Measurements from ENCODE around the gene ETFDH.
"Not testable (repeated sequence)": the region's sequence is repeated elsewhere in the genome, so short reads cannot be mapped to it uniquely, and the experiment has no call there.

Gene ETFDH

DNA sequence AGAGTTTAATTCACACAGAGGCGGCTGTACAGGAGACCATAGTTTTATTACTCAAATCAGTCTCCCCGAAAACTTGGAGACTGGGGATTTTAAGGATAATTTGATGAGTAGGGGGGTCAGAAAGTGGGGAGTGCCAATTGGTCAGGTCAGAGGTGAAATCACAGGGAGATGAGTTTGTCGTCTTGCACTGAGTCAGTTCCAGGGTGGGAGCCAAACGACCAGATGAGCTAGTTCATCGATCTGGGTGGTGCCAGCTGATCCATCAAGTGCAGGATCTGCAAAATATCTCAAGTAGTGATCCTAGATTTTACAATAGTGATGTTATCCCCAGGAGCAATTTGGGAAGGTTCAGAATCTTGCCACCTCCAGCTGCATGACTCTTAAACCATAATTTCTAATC is 4.0 kb downstream of the ETFDH start:
- Histone ChIP-seq H3K27ac (ENCODE audit: low read length) (no peak overlapping the region), H3K4me1 (ENCODE audit: control insufficient read depth, insufficient read depth, low read length) (no peaks in the 10 kb centered on the region), H3K9me3 (ENCODE audit: control insufficient read depth, insufficient read depth, low read length) (no peaks in the 10 kb centered on the region), H3K4me3 (ENCODE audit: low read length) (no peak overlapping the region), H3K36me3 (ENCODE audit: control insufficient read depth, insufficient read depth, low read length) (no peaks in the 10 kb centered on the region), H3K27me3 (ENCODE audit: control insufficient read depth, insufficient read depth, low read length) (no peaks in the 10 kb centered on the region)
- no peak for DNase-seq (ENCODE audit: low read depth, low spot score)
- no CpG with 5 or more reads among the region's 5 CpGs for WGBS (ENCODE audit: insufficient coverage, insufficient read length)

DNA sequence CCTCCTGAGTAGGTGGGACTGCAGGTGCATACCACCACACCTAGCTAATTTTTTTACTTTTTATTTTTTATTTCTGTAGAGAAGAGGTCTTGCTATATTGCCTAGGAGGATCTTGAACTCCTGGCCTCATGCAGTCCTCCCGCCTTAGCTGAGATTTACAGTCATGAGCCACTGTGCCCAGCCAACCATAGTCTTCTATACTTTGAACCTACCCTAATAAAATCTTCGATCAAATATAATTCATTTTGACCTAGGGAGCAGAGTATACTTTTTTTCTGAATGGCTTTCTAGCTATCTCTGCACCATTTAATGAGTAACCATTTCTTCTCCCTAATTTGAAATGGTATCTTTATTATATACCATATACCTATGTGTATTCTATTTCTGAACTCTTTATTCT is 6.7 kb downstream of the ETFDH start:
- H3K36me3 ChIP-seq (ENCODE audit: control insufficient read depth, insufficient read depth, low read length), result no peaks in the 10 kb centered on the region
- no peaks in the 10 kb centered on the region; the same call in 1 of the 2 replicates for H3K4me1 ChIP-seq (ENCODE audit: control insufficient read depth, insufficient read depth, low read length)
- no peak overlapping the region for H3K4me3 ChIP-seq (ENCODE audit: low read length)
- H3K27ac ChIP-seq (ENCODE audit: low read length), result no peak overlapping the region
- no peaks in the 10 kb centered on the region for H3K9me3 ChIP-seq (ENCODE audit: control insufficient read depth, insufficient read depth, low read length)
- H3K27me3 ChIP-seq (ENCODE audit: control insufficient read depth, insufficient read depth, low read length), result no peaks in the 10 kb centered on the region
- no peak for DNase-seq (ENCODE audit: low read depth, low spot score)
- no CpG with 5 or more reads among the region's 2 CpGs for WGBS (ENCODE audit: insufficient coverage, insufficient read length)

DNA sequence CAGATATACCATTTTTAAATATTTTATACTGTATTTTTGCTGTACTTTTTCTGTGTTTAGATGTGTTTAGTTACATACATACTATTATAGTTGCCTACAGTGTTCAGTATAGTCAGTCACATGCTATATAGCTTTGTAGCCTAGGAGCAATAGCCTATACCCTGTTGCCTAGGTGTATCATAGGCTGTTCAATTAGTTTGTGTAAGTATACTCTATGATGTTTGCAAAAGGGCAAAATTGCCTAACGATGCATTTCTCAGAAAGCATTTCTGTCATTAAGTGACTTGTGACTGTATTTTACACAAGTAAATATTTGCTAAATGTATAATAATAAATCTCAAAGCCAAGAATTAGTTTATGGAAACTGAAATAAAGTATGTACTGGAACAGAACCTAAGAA is 9.5 kb downstream of the ETFDH start:
- no CpG with 5 or more reads among the region's 1 CpG for WGBS (ENCODE audit: insufficient coverage, insufficient read length)
- no peak for DNase-seq (ENCODE audit: low read depth, low spot score)
- Histone ChIP-seq H3K4me3 (ENCODE audit: low read length) (no peak overlapping the region), H3K4me1 (ENCODE audit: control insufficient read depth, insufficient read depth, low read length) (no peaks in the 10 kb centered on the region; the same call in 1 of the 2 replicates), H3K27me3 (ENCODE audit: control insufficient read depth, insufficient read depth, low read length) (no peaks in the 10 kb centered on the region), H3K36me3 (ENCODE audit: control insufficient read depth, insufficient read depth, low read length) (no peaks in the 10 kb centered on the region), H3K9me3 (ENCODE audit: control insufficient read depth, insufficient read depth, low read length) (no peaks in the 10 kb centered on the region), H3K27ac (ENCODE audit: low read length) (no peak overlapping the region)

DNA sequence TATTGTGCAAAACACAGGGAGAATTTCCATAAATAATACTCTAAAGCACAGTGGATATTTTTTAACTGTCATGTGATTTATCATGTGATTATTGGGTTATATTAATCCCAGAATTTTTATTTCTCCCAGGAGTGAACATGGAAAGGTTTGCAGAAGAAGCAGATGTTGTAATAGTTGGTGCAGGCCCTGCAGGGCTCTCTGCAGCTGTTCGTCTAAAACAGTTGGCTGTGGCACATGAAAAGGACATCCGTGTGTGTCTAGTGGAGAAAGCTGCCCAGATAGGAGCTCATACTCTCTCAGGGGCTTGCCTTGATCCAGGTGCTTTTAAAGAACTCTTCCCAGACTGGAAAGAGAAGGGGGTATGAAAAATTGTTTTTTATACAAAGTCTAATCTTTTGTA is 10.0 kb downstream of the ETFDH start:
- Histone ChIP-seq H3K27ac (ENCODE audit: low read length) (no peak overlapping the region), H3K27me3 (ENCODE audit: control insufficient read depth, insufficient read depth, low read length) (no peaks in the 10 kb centered on the region), H3K9me3 (ENCODE audit: control insufficient read depth, insufficient read depth, low read length) (no peaks in the 10 kb centered on the region), H3K4me3 (ENCODE audit: low read length) (no peak overlapping the region), H3K4me1 (ENCODE audit: control insufficient read depth, insufficient read depth, low read length) (no peaks in the 10 kb centered on the region; the same call in 1 of the 2 replicates), H3K36me3 (ENCODE audit: control insufficient read depth, insufficient read depth, low read length) (no peaks in the 10 kb centered on the region)
- DNase-seq (ENCODE audit: low read depth, low spot score), result no peak
- no CpG with 5 or more reads among the region's 2 CpGs for WGBS (ENCODE audit: insufficient coverage, insufficient read length)

DNA sequence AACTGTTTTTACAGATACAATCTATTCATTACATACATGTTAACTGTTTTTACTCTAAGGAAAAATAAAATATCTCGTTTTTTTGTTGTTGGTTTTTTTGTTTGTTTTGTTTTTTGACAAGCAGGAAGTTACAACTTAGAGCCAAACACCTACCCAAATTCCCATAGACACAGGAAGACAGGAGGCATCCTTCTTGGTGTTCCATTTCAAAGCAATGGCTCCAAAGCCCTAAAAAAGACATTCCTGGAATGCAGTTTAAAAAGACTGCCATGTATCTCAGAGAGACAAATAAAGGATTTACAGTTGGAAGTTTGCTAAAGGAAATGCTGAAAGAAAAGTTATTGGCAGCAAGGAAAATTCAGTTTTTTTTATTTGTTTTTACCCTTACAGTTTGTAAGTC is 16.7 kb downstream of the ETFDH start:
- no CpG with 5 or more reads among the region's 1 CpG for WGBS (ENCODE audit: insufficient coverage, insufficient read length)
- H3K9me3 ChIP-seq (ENCODE audit: control insufficient read depth, insufficient read depth, low read length), result no peaks in the 10 kb centered on the region
- H3K27ac ChIP-seq (ENCODE audit: low read length), result no peak overlapping the region
- H3K27me3 ChIP-seq (ENCODE audit: control insufficient read depth, insufficient read depth, low read length), result no peaks in the 10 kb centered on the region
- no peaks in the 10 kb centered on the region for H3K36me3 ChIP-seq (ENCODE audit: control insufficient read depth, insufficient read depth, low read length)
- no peaks in the 10 kb centered on the region for H3K4me1 ChIP-seq (ENCODE audit: control insufficient read depth, insufficient read depth, low read length)
- H3K4me3 ChIP-seq (ENCODE audit: low read length), result no peak overlapping the region
- DNase-seq (ENCODE audit: low read depth, low spot score), result no peak

DNA sequence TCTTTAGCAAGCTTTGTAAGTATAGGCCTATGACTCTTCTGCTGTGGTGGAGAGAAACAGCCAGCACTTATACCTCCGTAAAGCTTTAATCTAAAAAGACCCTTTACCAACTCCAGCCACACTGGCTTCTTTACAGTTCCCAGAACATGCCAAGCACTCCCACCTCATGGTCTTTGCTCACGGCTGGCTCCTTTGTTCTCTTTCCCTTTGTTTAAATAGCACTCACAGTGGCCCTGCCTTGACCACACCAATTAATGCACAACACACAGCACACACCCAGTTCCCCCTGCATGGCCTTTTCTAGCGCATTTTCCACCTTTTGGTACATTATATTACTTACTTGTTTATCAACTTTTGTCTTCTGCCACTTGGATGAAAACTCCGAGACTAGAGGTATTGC is 32.2 kb downstream of the ETFDH start:
- Histone ChIP-seq H3K27me3 (ENCODE audit: control insufficient read depth, insufficient read depth, low read length) (no peaks in the 10 kb centered on the region), H3K4me3 (ENCODE audit: low read length) (no peak overlapping the region), H3K36me3 (ENCODE audit: control insufficient read depth, insufficient read depth, low read length) (no peaks in the 10 kb centered on the region; the same call in 1 of the 2 replicates), H3K9me3 (ENCODE audit: control insufficient read depth, insufficient read depth, low read length) (no peaks in the 10 kb centered on the region), H3K27ac (ENCODE audit: low read length) (no peak overlapping the region), H3K4me1 (ENCODE audit: control insufficient read depth, insufficient read depth, low read length) (no peaks in the 10 kb centered on the region)
- DNase-seq (ENCODE audit: low read depth, low spot score), result no peak
- no CpG with 5 or more reads among the region's 4 CpGs for WGBS (ENCODE audit: insufficient coverage, insufficient read length)

DNA sequence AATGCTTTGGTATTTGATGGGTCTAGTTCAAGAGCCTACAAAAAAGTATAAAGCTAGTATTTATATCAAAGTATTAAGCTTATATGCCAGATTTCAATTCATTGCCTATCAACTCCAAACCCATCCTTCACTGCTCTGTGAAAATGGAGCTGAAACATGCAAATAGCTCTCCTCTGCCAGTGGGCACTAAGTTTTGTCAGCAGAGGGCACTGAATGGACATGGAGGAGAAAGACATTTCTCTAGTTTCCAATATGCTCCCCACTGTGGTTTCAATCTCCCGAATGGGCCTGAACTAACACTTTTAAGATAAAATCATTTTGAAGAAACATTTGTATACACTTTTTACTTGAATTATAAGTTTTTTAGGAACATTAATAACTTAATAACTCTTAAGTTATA is 38.7 kb downstream of the ETFDH start:
- H3K4me1 ChIP-seq (ENCODE audit: control insufficient read depth, insufficient read depth, low read length), result no peaks in the 10 kb centered on the region
- no CpG with 5 or more reads among the region's 1 CpG for WGBS (ENCODE audit: insufficient coverage, insufficient read length)
- peaks cover 3% of the 10 kb centered on the region; the same call in 1 of the 2 replicates for H3K36me3 ChIP-seq (ENCODE audit: control insufficient read depth, insufficient read depth, low read length)
- H3K27me3 ChIP-seq (ENCODE audit: control insufficient read depth, insufficient read depth, low read length), result no peaks in the 10 kb centered on the region
- H3K27ac ChIP-seq (ENCODE audit: low read length), result no peak overlapping the region
- no peaks in the 10 kb centered on the region for H3K9me3 ChIP-seq (ENCODE audit: control insufficient read depth, insufficient read depth, low read length)
- no peak overlapping the region for H3K4me3 ChIP-seq (ENCODE audit: low read length)
- no peak for DNase-seq (ENCODE audit: low read depth, low spot score)

DNA sequence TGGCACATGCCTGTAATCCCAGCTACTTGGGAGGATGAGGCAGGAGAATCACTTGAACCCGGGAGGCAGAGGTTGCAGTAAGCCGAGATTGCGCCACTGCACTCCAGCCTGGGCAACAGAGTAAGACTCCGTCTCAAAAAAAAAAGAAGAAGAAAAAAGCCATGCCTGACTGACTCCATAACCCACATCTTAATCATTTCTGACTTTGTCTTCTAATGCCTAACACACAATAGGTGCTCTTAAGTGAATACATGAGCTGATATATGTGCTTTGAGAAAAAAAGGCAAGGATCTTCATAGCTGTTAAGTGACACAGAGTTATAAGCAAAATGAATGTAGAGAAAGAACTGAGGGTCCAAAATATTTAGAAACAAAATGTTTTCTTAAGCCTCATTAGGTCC is 40.5 kb downstream of the ETFDH start:
- not testable (repeated sequence) for H3K27me3 ChIP-seq (ENCODE audit: control insufficient read depth, insufficient read depth, low read length); H3K36me3 ChIP-seq (ENCODE audit: control insufficient read depth, insufficient read depth, low read length); H3K9me3 ChIP-seq (ENCODE audit: control insufficient read depth, insufficient read depth, low read length); H3K27ac ChIP-seq (ENCODE audit: low read length); DNase-seq (ENCODE audit: low read depth, low spot score); H3K4me3 ChIP-seq (ENCODE audit: low read length); H3K4me1 ChIP-seq (ENCODE audit: control insufficient read depth, insufficient read depth, low read length)
- no CpG with 5 or more reads among the region's 4 CpGs for WGBS (ENCODE audit: insufficient coverage, insufficient read length)

DNA sequence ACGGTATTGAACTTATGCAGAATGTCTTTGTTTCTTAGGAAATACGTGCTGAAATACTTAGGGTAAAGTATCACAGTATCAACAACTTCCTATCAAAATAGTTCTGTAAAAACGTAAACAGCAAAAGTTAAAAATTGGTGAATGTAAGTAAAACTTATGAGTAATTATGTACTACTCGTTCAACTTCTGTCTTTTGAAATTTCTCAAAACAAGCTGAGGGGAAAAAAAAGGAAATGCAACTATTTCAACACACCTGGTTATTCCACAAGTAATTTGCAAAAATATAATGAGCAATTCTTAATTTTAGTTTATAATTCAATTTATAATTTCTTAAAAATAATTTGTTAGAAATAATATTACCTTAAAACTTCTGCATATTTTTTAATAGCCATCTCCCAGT is 42.8 kb downstream of the ETFDH start:
- H3K4me1 ChIP-seq (ENCODE audit: control insufficient read depth, insufficient read depth, low read length), result no peaks in the 10 kb centered on the region
- peaks cover 13% of the 10 kb centered on the region; the same call in 1 of the 2 replicates for H3K36me3 ChIP-seq (ENCODE audit: control insufficient read depth, insufficient read depth, low read length)
- DNase-seq (ENCODE audit: low read depth, low spot score), result no peak
- H3K4me3 ChIP-seq (ENCODE audit: low read length), result no peak overlapping the region
- WGBS (ENCODE audit: insufficient coverage, insufficient read length), result no CpG with 5 or more reads among the region's 4 CpGs
- no peak overlapping the region for H3K27ac ChIP-seq (ENCODE audit: low read length)
- H3K9me3 ChIP-seq (ENCODE audit: control insufficient read depth, insufficient read depth, low read length), result no peaks in the 10 kb centered on the region
- no peaks in the 10 kb centered on the region for H3K27me3 ChIP-seq (ENCODE audit: control insufficient read depth, insufficient read depth, low read length)

DNA sequence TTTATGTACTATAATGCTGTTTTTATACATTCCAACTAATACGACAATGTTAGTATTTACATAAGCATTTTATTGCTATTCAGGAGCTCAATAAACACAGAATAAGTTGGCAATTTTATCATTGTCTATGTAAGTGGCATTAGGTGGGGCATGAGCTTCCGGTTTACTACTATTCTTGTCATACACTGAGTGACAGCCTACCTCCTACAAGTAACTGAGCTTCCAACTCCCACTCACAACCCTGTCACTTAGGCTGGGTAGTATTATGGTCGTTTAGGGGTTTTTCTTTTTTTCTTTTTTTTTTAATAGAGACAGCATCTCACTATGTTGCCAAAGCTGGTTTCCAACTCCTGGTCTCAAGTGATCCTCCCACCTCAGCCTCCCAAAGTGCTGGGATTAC is 43.7 kb downstream of the ETFDH start:
- H3K9me3 ChIP-seq (ENCODE audit: control insufficient read depth, insufficient read depth, low read length), result no peaks in the 10 kb centered on the region
- H3K4me1 ChIP-seq (ENCODE audit: control insufficient read depth, insufficient read depth, low read length), result no peaks in the 10 kb centered on the region
- H3K27me3 ChIP-seq (ENCODE audit: control insufficient read depth, insufficient read depth, low read length), result no peaks in the 10 kb centered on the region
- H3K36me3 ChIP-seq (ENCODE audit: control insufficient read depth, insufficient read depth, low read length), result peaks cover 13% of the 10 kb centered on the region; the same call in 1 of the 2 replicates
- H3K4me3 ChIP-seq (ENCODE audit: low read length), result no peak overlapping the region
- WGBS (ENCODE audit: insufficient coverage, insufficient read length), result no CpG with 5 or more reads among the region's 3 CpGs
- no peak for DNase-seq (ENCODE audit: low read depth, low spot score)
- H3K27ac ChIP-seq (ENCODE audit: low read length), result no peak overlapping the region

DNA sequence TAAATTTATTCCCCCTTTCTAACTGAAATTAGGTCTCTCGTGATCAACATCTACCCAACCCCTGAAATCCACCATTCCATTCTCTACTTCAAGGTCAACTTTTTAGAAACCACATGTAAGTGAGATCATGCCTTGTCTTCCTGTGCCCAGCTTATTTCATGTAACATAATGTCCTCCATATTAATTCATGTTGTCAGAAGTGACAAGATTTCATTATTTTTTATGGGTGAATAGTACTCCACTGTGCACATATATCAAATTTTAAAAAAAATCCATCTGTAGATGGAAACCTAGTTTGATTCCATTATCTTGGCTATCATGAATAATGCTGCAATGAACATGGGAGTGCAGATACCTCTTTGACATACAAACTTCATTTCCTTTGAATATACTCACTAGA is 49.6 kb downstream of the ETFDH start:
- Histone ChIP-seq H3K36me3 (ENCODE audit: control insufficient read depth, insufficient read depth, low read length) (peaks cover 10% of the 10 kb centered on the region; the same call in 1 of the 2 replicates), H3K4me3 (ENCODE audit: low read length) (no peak overlapping the region)
- no peak for DNase-seq (ENCODE audit: low read depth, low spot score)

More for the DNA sequence above, 49.6 kb downstream of the ETFDH start:
- Histone ChIP-seq H3K27me3 (ENCODE audit: control insufficient read depth, insufficient read depth, low read length) (no peaks in the 10 kb centered on the region), H3K9me3 (ENCODE audit: control insufficient read depth, insufficient read depth, low read length) (no peaks in the 10 kb centered on the region), H3K4me1 (ENCODE audit: control insufficient read depth, insufficient read depth, low read length) (no peaks in the 10 kb centered on the region), H3K27ac (ENCODE audit: low read length) (no peak overlapping the region)
- no CpG with 5 or more reads among the region's 1 CpG for WGBS (ENCODE audit: insufficient coverage, insufficient read length)

Data from iPS DF 6.9 (cell line).